Endothelial cell of umbilical vein (primary cell): ENCODE data around the gene CROCC. TPM values are rescaled to one million over a fixed set of nuclear protein-coding genes. Genes with fewer than 3 reads are reported as not detected.

ENCODE experiments used
- BruUV-seq: library from RNA; stranded (reverse); fragments of 400-500 nt; replicated peaks from 2 replicates; lab custom pipeline; 2021; lab: Mats Ljungman, UMichigan
- CTCF ChIA-PET: fragments of 300-600, 350-600 bp; sonication (Branson Sonifier 250); formaldehyde crosslinking; loops from one replicate; lab custom pipeline; 2021; ENCODE audit warnings: antibody characterized with exemption, inconsistent platforms; lab: Charles Lee
- POLR2A ChIA-PET: fragments of 300-600, 350-600 bp; sonication (Branson Sonifier 250); formaldehyde crosslinking; loops from one replicate; lab custom pipeline; 2021; ENCODE audit warnings: antibody characterized with exemption, inconsistent platforms; lab: Charles Lee
- DNase-seq: peaks from one replicate; pipeline ENCODE4 v3.0.0-alpha.2; 2011; ENCODE audit warnings: low read depth, low spot score
- FAIRE-seq: peaks from 2 replicates; lab custom pipeline; 2011; peaks lifted over from hg19 to GRCh38; lab: Jason Lieb, UNC
- H2AFZ ChIP-seq: 2 replicates; pipeline ENCODE4 v1.6.0; 2012; ENCODE audit warnings: low read depth, low read length, control low read depth, inconsistent platforms
- H3K27ac ChIP-seq: 2 replicates; pipeline ENCODE4 v1.5.1; 2011; ENCODE audit warnings: low read depth, mild to moderate bottlenecking, control low read depth, low read length, moderate library complexity; ENCODE audit not compliant: insufficient read depth
- H3K27me3 ChIP-seq, 2 experiments: 2 replicates each; pipeline versions ENCODE4 v1.6.0 to v1.6.1; 2011; ENCODE audit warnings: low read length in 2 of 2, mixed read lengths in 1 of 2; ENCODE audit not compliant: control insufficient read depth in 2 of 2, insufficient read depth in 2 of 2
- H3K36me3 ChIP-seq, 2 experiments: 2 replicates in 1 of 2; 3 replicates in 1 of 2; pipeline ENCODE4 v1.5.1; 2011; ENCODE audit warnings: low read length in 2 of 2, mild to moderate bottlenecking in 1 of 2, moderate library complexity in 1 of 2; ENCODE audit not compliant: control insufficient read depth in 2 of 2, insufficient read depth in 2 of 2; ENCODE audit errors: extremely low read depth in 1 of 2
- H3K4me1 ChIP-seq: 3 replicates; pipeline ENCODE4 v1.5.1; 2011; ENCODE audit warnings: mild to moderate bottlenecking, low read length; ENCODE audit not compliant: control insufficient read depth, insufficient read depth; ENCODE audit errors: extremely low read depth
- H3K4me2 ChIP-seq: 2 replicates; pipeline ENCODE4 v1.6.1; 2011; ENCODE audit warnings: low read length, control low read depth, mixed read lengths; ENCODE audit not compliant: insufficient read depth
- H3K4me3 ChIP-seq, 3 experiments: fragments of 200-600 bp in 1 of 3; sonication (generic), shearing (Covaris generic) in 1 of 3; replicated peaks in 1 of 3; 2 replicates each; pipeline ENCODE4 v1.5.1; 2011 to 2016; ENCODE audit warnings: control low read depth in 3 of 3, low read length in 3 of 3, mild to moderate bottlenecking in 2 of 3, inconsistent platforms in 1 of 3, low read depth in 1 of 3, moderate library complexity in 1 of 3; ENCODE audit not compliant: insufficient read depth in 1 of 3
- H3K79me2 ChIP-seq: 2 replicates; pipeline ENCODE4 v1.6.0; 2012; ENCODE audit warnings: low read length, inconsistent platforms; ENCODE audit not compliant: control insufficient read depth, insufficient read depth
- H3K9ac ChIP-seq: replicated peaks from 2 replicates; pipeline ENCODE3; 2011; ENCODE audit warnings: low read length, control low read depth; ENCODE audit not compliant: insufficient read depth; ENCODE audit errors: extremely low read depth
- H3K9me1 ChIP-seq: replicated peaks from 3 replicates; pipeline ENCODE4 v1.6.0; 2011; ENCODE audit warnings: mild to moderate bottlenecking, low read length; ENCODE audit not compliant: control insufficient read depth, insufficient read depth; ENCODE audit errors: extremely low read depth
- H3K9me3 ChIP-seq: replicated peaks from 2 replicates; pipeline ENCODE4 v1.5.1; 2012; ENCODE audit warnings: low read length, inconsistent platforms; ENCODE audit not compliant: control insufficient read depth, insufficient read depth
- H4K20me1 ChIP-seq: replicated peaks from 2 replicates; pipeline ENCODE3; 2011; ENCODE audit warnings: mild to moderate bottlenecking, low read length; ENCODE audit not compliant: control insufficient read depth, insufficient read depth; ENCODE audit errors: extremely low read depth
- CTCF ChIP-seq, 2 donors: IDR thresholded peaks; 1 replicate in 1 of 2; 2 replicates in 1 of 2; pipeline ENCODE4 v1.5.1; 2011; ENCODE audit warnings: low read length in 2 of 2, mild to moderate bottlenecking in 2 of 2, moderate library complexity in 2 of 2, control low read depth in 1 of 2, inconsistent platforms in 1 of 2, low read depth in 1 of 2; ENCODE audit not compliant: insufficient read depth in 1 of 2; ENCODE audit errors: extremely low read depth in 1 of 2
- EZH2 ChIP-seq: IDR thresholded peaks from 2 replicates; pipeline ENCODE4 v1.6.1; 2012; ENCODE audit warnings: borderline replicate concordance, low read depth, mild to moderate bottlenecking, moderate library complexity, low read length, inconsistent platforms; ENCODE audit not compliant: severe bottlenecking
- FOS ChIP-seq: IDR thresholded peaks from 2 replicates; pipeline ENCODE4 v1.6.1; 2011; ENCODE audit warnings: mild to moderate bottlenecking, low read length, moderate library complexity, borderline replicate concordance; ENCODE audit not compliant: insufficient read depth
- GATA2 ChIP-seq: IDR thresholded peaks from 2 replicates; pipeline ENCODE4 v1.7.0; 2011; ENCODE audit warnings: low read depth, mild to moderate bottlenecking, moderate library complexity, mixed read lengths, low read length; ENCODE audit not compliant: insufficient read length, insufficient read depth
- JUN ChIP-seq: IDR thresholded peaks from 2 replicates; pipeline ENCODE4 v1.6.1; 2011; ENCODE audit warnings: borderline replicate concordance, low read depth; ENCODE audit not compliant: insufficient read length, insufficient read depth
- MAX ChIP-seq: IDR thresholded peaks from 2 replicates; pipeline ENCODE4 v1.6.1; 2011; ENCODE audit not compliant: insufficient read depth, insufficient read length
- MYC ChIP-seq: IDR thresholded peaks from one replicate; pipeline ENCODE4 v1.6.1; 2011; ENCODE audit warnings: mild to moderate bottlenecking, low read depth, low read length
- POLR2A ChIP-seq: IDR thresholded peaks from 2 replicates; pipeline ENCODE4 v1.6.1; 2012; ENCODE audit warnings: low read depth, mild to moderate bottlenecking, control low read depth, low read length
- POLR2AphosphoS5 ChIP-seq: IDR thresholded peaks from 2 replicates; pipeline ENCODE4 v1.6.1; 2012; ENCODE audit warnings: low read depth, mild to moderate bottlenecking, control low read depth, low read length, moderate library complexity; ENCODE audit not compliant: insufficient read depth
- dilution Hi-C: fragments of 300-500 bp; cut with MboI; formaldehyde crosslinking; loops from one replicate; pipeline ENCODE4 v1.15.0; 2019; ENCODE audit warnings: low sequenced_read_pairs; ENCODE audit not compliant: extremely low pct_ligation_motif_present
- intact Hi-C: fragments of 100-400 bp; cut with micrococcal nuclease; formaldehyde crosslinking; loops from one replicate; pipeline ENCODE4 v1.10.0; 2022
- polyA plus RNA-seq, 4 experiments: library from polyadenylated mRNA; depleted of rRNA in 3 of 4; stranded (reverse) in 3 of 4; unstranded in 1 of 4; fragments of >200 nt; gene quantifications; 2 replicates each; pipeline versions ENCODE4 v1.2.1 to v1.2.3, GENCODE V29; 2011 to 2012; ENCODE audit warnings: missing spikeins in 1 of 4
- total RNA-seq: library from RNA; stranded (reverse); gene quantifications from 2 replicates; pipeline ENCODE4 v1.2.3, GENCODE V29; 2021

The CROCC gene
- total and polyA plus RNA-seq, 2 donors (not counting 3 experiments of a cell fraction or from before 2014, with no cell fraction given), result 18.3 to 35.5 TPM

- dilution Hi-C loops (no loop called here), intact Hi-C loops (no loop called here)
- POLR2A ChIA-PET, result no interaction called here
- Histone ChIP-seq H3K27me3 (no peaks in the 10 kb centered on the region), H3K9ac (no peak overlapping the region), H3K4me1 (peaks cover 11% of the 10 kb centered on the region), H3K4me3 (no peak overlapping the region), H3K4me2 (no peak overlapping the region), H3K36me3 (peaks cover 0 to 9% of the 10 kb centered on the region in 2 experiments), H3K79me2 (no peaks in the 10 kb centered on the region), H3K27ac (no peak overlapping the region), H4K20me1 (no peaks in the 10 kb centered on the region), H2AFZ (no peak overlapping the region), H3K9me3 (no peaks in the 10 kb centered on the region), H3K9me1 (no peaks in the 10 kb centered on the region)
- BruUV-seq, result no TSS peak
- DNase-seq, result no peak
- TF ChIP-seq EZH2 (no peak), POLR2AphosphoS5 (no peak), FOS (no peak), POLR2A (no peak), MAX (no peak), MYC (no peak), CTCF (IDR thresholded peaks at IDR 0.05; ENCODE audit: extremely low read depth in 1 of 2, insufficient read depth in 1 of 2, low read depth in 1 of 2, low read length in 2 of 2) (no peak), GATA2 (no peak), JUN (no peak)
- no peak for FAIRE-seq
- CTCF ChIA-PET, result interaction anchor here (3.1 kb wide), 1 partner anchor 12 kb away, joined by 25 read pairs; the partner anchor contains the start of gene MFAP2
Measured at GRCh38 chr1:16968372-16968771, 46.6 kb downstream of the CROCC start.
